ENCODE data around the gene NLRP6.

DNA sequence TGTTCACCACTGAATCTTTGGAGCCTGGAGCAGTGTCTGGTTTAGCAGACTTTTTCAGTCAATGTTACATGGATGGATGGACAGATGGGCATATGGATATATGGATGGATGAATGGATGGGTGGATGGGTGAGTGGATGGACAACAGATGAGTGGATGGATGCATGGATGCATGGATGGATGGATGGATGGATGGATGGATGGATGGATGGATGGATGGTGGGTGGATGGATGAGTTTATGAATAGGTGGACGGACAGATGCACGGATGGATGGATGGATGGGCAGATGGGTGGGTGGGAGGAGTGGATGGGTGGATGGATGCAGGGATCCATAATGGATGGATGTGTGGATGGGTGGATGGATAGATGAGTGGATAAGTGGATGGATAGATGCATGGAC, 22.4 kb upstream of the NLRP6 start:
- TF ChIP-seq CTCF (conservative IDR thresholded peaks at IDR 0.05; ENCODE audit: low read length) (no peak), EZH2phosphoT487 (IDR thresholded peaks at IDR 0.05; ENCODE audit: borderline replicate concordance, low read depth, low read length) (no peak)

Measured in OCI-LY7 (cell line).